IMR-90 (cell line): ENCODE results near the gene PRR29. TPM values are rescaled to one million over a fixed set of nuclear protein-coding genes. Genes with fewer than 3 reads are reported as not detected.

Experiments
- ATAC-seq: fragments of 200-7000 bp; cut with Tn5 transposase; 2 replicates; pipeline ENCODE4 v1.9.1; 2020; ENCODE audit warnings: low read depth, mild to moderate bottlenecking, moderate library complexity
- BruUV-seq: library from RNA; stranded (reverse); fragments of 400-500 nt; replicated peaks from 2 replicates; lab custom pipeline; 2021; lab: Mats Ljungman, UMichigan
- CTCF ChIA-PET: fragments of 300-600 bp; formaldehyde crosslinking; extraction: SDS; loops from one replicate; lab custom pipeline; 2021; ENCODE audit warnings: antibody characterized with exemption; lab: Yijun Ruan, JAX
- POLR2A ChIA-PET: fragments of 300-600 bp; sonication (Branson Sonifier 250); formaldehyde crosslinking; loops from one replicate; lab custom pipeline; 2022; ENCODE audit warnings: antibody characterized with exemption; ENCODE audit not compliant: unreplicated experiment; lab: Charles Lee
- DNase-seq: peaks from one replicate; pipeline ENCODE4 v3.0.0; 2013
- H2AFZ ChIP-seq: replicated peaks from 2 replicates; pipeline ENCODE3; 2013; ENCODE audit warnings: low read length, mild to moderate bottlenecking; ENCODE audit not compliant: poor library complexity
- H2AK5ac ChIP-seq: 2 replicates; pipeline ENCODE4 v1.6.1; 2013; ENCODE audit warnings: low read depth, low read length, inconsistent platforms
- H2AK9ac ChIP-seq: replicated peaks from 2 replicates; pipeline ENCODE3; 2013; ENCODE audit warnings: mild to moderate bottlenecking, low read depth, low read length, moderate library complexity; ENCODE audit not compliant: poor library complexity
- H2BK120ac ChIP-seq: 2 replicates; pipeline ENCODE4 v1.6.1; 2013; ENCODE audit warnings: low read depth, low read length, inconsistent platforms
- H2BK15ac ChIP-seq: 3 replicates; pipeline ENCODE4 v1.6.1; 2013; ENCODE audit warnings: low read depth, low read length, inconsistent platforms
- H2BK20ac ChIP-seq: 2 replicates; pipeline ENCODE4 v1.6.1; 2013; ENCODE audit warnings: low read depth, mild to moderate bottlenecking, inconsistent platforms, low read length, moderate library complexity
- H2BK5ac ChIP-seq: 2 replicates; pipeline ENCODE4 v1.6.1; 2013; ENCODE audit warnings: mild to moderate bottlenecking, low read depth, low read length, inconsistent platforms; ENCODE audit not compliant: poor library complexity, severe bottlenecking
- H3K14ac ChIP-seq: replicated peaks from 2 replicates; pipeline ENCODE4 v1.6.1; 2013; ENCODE audit warnings: low read depth, low read length, inconsistent platforms
- H3K18ac ChIP-seq: 2 replicates; pipeline ENCODE4 v1.6.1; 2013; ENCODE audit warnings: low read depth, low read length, control low read depth
- H3K23ac ChIP-seq: 2 replicates; pipeline ENCODE4 v1.6.1; 2013; ENCODE audit warnings: low read depth, low read length, inconsistent platforms
- H3K27ac ChIP-seq: 2 replicates; pipeline ENCODE4 v1.5.1; 2013; ENCODE audit warnings: mild to moderate bottlenecking, control low read depth, low read length; ENCODE audit not compliant: insufficient read depth
- H3K27me3 ChIP-seq: 2 replicates; pipeline ENCODE4 v1.6.1; 2013; ENCODE audit warnings: low read length; ENCODE audit not compliant: control insufficient read depth, insufficient read depth
- H3K36me3 ChIP-seq: 2 replicates; pipeline ENCODE4 v1.6.1; 2013; ENCODE audit warnings: low read length, mixed read lengths; ENCODE audit not compliant: control insufficient read depth, insufficient read depth
- H3K4ac ChIP-seq: 2 replicates; pipeline ENCODE4 v1.6.1; 2013; ENCODE audit warnings: low read depth, low read length, inconsistent platforms
- H3K4me1 ChIP-seq: 2 replicates; pipeline ENCODE4 v1.6.1; 2013; ENCODE audit warnings: low read length, mixed read lengths; ENCODE audit not compliant: control insufficient read depth, insufficient read depth
- H3K4me2 ChIP-seq: 2 replicates; pipeline ENCODE4 v1.6.1; 2013; ENCODE audit warnings: low read depth, mild to moderate bottlenecking, control low read depth, low read length, moderate library complexity
- H3K4me3 ChIP-seq: 2 replicates; pipeline ENCODE4 v1.5.1; 2013; ENCODE audit warnings: low read depth, mild to moderate bottlenecking, control low read depth, low read length, moderate library complexity; ENCODE audit not compliant: insufficient read depth
- H3K56ac ChIP-seq: 2 replicates; pipeline ENCODE4 v1.6.1; 2013; ENCODE audit warnings: low read length, inconsistent platforms; ENCODE audit not compliant: insufficient read depth; ENCODE audit errors: extremely low read depth
- H3K79me1 ChIP-seq, 2 experiments: 2 replicates each; pipeline ENCODE4 v1.6.1; 2013; ENCODE audit warnings: low read length in 2 of 2, inconsistent platforms in 1 of 2, low read depth in 1 of 2
- H3K9ac ChIP-seq: 2 replicates; pipeline ENCODE4 v1.6.1; 2013; ENCODE audit warnings: low read depth, low read length, control low read depth
- H3K9me1 ChIP-seq: 2 replicates; pipeline ENCODE4 v1.6.1; 2013; ENCODE audit warnings: low read length, inconsistent platforms; ENCODE audit not compliant: insufficient read depth
- H3K9me3 ChIP-seq: 2 replicates; pipeline ENCODE4 v1.6.1; 2013; ENCODE audit warnings: low read length; ENCODE audit not compliant: control insufficient read depth, insufficient read depth
- H4K20me1 ChIP-seq: 2 replicates; pipeline ENCODE4 v1.6.1; 2013; ENCODE audit warnings: low read length, inconsistent platforms; ENCODE audit not compliant: insufficient read depth
- H4K5ac ChIP-seq: 2 replicates; pipeline ENCODE4 v1.6.1; 2013; ENCODE audit warnings: mild to moderate bottlenecking, low read depth, low read length, control low read depth
- H4K8ac ChIP-seq, 2 experiments: 2 replicates each; pipeline ENCODE4 v1.6.1; 2013; ENCODE audit warnings: low read depth in 2 of 2, low read length in 2 of 2, control low read depth in 1 of 2, inconsistent platforms in 1 of 2
- H4K91ac ChIP-seq: 2 replicates; pipeline ENCODE4 v1.6.1; 2013; ENCODE audit warnings: low read depth, low read length, inconsistent platforms; ENCODE audit not compliant: insufficient read depth
- MXI1 ChIP-seq: IDR thresholded peaks from 2 replicates; pipeline ENCODE4 v1.6.1; 2012; ENCODE audit warnings: low read depth, mild to moderate bottlenecking, low read length, moderate library complexity, borderline replicate concordance
- NFE2L2 ChIP-seq: fragments of 150-350 bp; IDR thresholded peaks from 2 replicates; pipeline ENCODE4 v1.6.1; 2016; ENCODE audit warnings: low read depth, mild to moderate bottlenecking, low read length
- POLR2A ChIP-seq: IDR thresholded peaks from 2 replicates; pipeline ENCODE4 v1.6.1; 2012; ENCODE audit warnings: mild to moderate bottlenecking, low read depth, low read length
- RFX5 ChIP-seq: IDR thresholded peaks from 2 replicates; pipeline ENCODE4 v1.8.0; 2012; ENCODE audit warnings: low read depth, mild to moderate bottlenecking, low read length, moderate library complexity
- WGBS, 2 experiments: methylation state at CpG; one replicate each; pipeline versions ENCODE4 v1.1.5 to v1.1.7; 2013; ENCODE audit warnings: missing lambda C conversion rate in 2 of 2; ENCODE audit not compliant: insufficient read length in 1 of 2; ENCODE audit errors: extremely low coverage in 2 of 2; 5-methylcytosine and 5-hydroxymethylcytosine counted together
- dilution Hi-C: fragments of 300-500 bp; cut with HindIII; formaldehyde crosslinking; loops from one replicate; pipeline ENCODE4 v1.14.3; 2018; ENCODE audit warnings: low sequenced_read_pairs; ENCODE audit not compliant: unreplicated experiment
- in situ Hi-C: fragments of 300-500 bp; cut with MboI; formaldehyde crosslinking; loops from 3 replicates; pipeline ENCODE4 v1.14.3; 2019; ENCODE audit warnings: low sequenced_read_pairs, inconsistent platforms, mixed read lengths
- intact Hi-C: fragments of 100-400 bp; cut with micrococcal nuclease; formaldehyde crosslinking; loops from 2 replicates; pipeline ENCODE4 v1.10.0; 2022
- polyA plus RNA-seq, 3 experiments: library from polyadenylated mRNA; depleted of rRNA; stranded (reverse); fragments of >200 nt; gene quantifications; 2 replicates each; pipeline ENCODE4 v1.2.3, GENCODE V29; 2012; ENCODE audit warnings: low replicate concordance in 1 of 3
- total RNA-seq: library from RNA; depleted of rRNA; stranded (reverse); fragments of >200 nt; gene quantifications from 2 replicates; pipeline ENCODE4 v1.2.3, GENCODE V29; 2012
- TF ChIP-seq, protein P1 (sequence below): fragments of 150-350 bp; IDR thresholded peaks from 2 replicates; pipeline ENCODE4 v1.6.1; 2017; ENCODE audit warnings: mild to moderate bottlenecking, antibody characterized with exemption, low read length, low read depth

Gene PRR29
- total and polyA plus RNA-seq, 2 of the 4 experiments (the other 2 are of a cell fraction), result under 0.01 to 0.17 TPM

DNA sequence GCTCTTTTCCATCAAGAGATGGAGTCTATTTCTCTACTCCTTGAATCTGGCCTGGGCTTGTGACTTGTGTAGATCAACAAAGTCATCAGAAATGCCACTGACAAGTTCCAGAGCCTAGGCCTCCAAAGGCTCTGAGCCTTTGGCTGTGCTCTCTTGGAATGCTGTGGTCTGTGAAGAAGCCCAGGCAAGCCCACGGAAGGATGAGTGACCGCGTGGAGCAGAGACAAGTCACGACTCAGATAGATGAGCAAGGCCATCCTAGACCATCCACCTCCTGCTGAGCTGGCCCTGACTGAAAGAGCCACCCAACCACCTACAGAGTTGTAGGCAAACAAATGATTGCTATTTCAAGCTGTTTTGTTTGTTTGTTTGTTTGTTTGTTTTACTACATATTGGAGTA lies 33.9 kb downstream of the PRR29 start:
- Histone ChIP-seq H3K79me1 (no peaks in the 10 kb centered on the region), H4K20me1 (no peaks in the 10 kb centered on the region), H2BK15ac (no peak overlapping the region), H3K36me3 (no peaks in the 10 kb centered on the region), H2BK20ac (no peak overlapping the region), H3K4me3 (no peak overlapping the region), H4K91ac (no peak overlapping the region), H2AFZ (no peak overlapping the region), H2AK5ac (no peak overlapping the region), H2AK9ac (no peak overlapping the region), H2BK5ac (no peak overlapping the region), H3K4me1 (no peaks in the 10 kb centered on the region), H2BK120ac (no peak overlapping the region), H3K18ac (no peak overlapping the region), H4K5ac (no peak overlapping the region), H3K4me2 (no peak overlapping the region), H3K14ac (no peak overlapping the region), H3K27ac (no peak overlapping the region), H3K9me3 (no peaks in the 10 kb centered on the region), H3K23ac (no peak overlapping the region), H3K9me1 (no peaks in the 10 kb centered on the region), H3K9ac (no peak overlapping the region), H3K27me3 (no peaks in the 10 kb centered on the region), H4K8ac (no peak overlapping the region), H3K56ac (no peak overlapping the region), H3K4ac (no peak overlapping the region)
- dilution Hi-C loops, result no loop called here
- no CpG with 5 or more reads among the region's 4 CpGs for WGBS, 2 experiments
- intact Hi-C loops, result no loop called here
- TF ChIP-seq NFE2L2 (no peak), POLR2A (no peak), RFX5 (no peak), MXI1 (no peak)
- TF ChIP-seq, protein P1, sequence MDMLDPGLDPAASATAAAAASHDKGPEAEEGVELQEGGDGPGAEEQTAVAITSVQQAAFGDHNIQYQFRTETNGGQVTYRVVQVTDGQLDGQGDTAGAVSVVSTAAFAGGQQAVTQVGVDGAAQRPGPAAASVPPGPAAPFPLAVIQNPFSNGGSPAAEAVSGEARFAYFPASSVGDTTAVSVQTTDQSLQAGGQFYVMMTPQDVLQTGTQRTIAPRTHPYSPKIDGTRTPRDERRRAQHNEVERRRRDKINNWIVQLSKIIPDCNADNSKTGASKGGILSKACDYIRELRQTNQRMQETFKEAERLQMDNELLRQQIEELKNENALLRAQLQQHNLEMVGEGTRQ, result no peak
- POLR2A ChIA-PET, result interaction anchor here (0.5 kb wide), 1 partner anchor 58 kb away, joined by 3 read pairs; no protein-coding TSS in a partner anchor
- ATAC-seq, result no peak
- in situ Hi-C loops, result loop anchor here (5.0 kb wide), 1 partner anchor 100 kb away; the partner anchor contains the start of gene ERN1
- no TSS peak for BruUV-seq
- CTCF ChIA-PET, result interaction anchor here (4.1 kb wide), 1 partner anchor 102 kb away, joined by 74 read pairs; no protein-coding TSS in a partner anchor
- DNase-seq, result peak; percentile 34
